OCI-LY7 (cell line): ENCODE data around the gene CARMIL1. TPM values are rescaled to one million over a fixed set of nuclear protein-coding genes. Genes with fewer than 3 reads are reported as not detected.

Source experiments
- BruUV-seq: library from RNA; stranded (reverse); fragments of 400-500 nt; replicated peaks from 2 replicates; lab custom pipeline; 2021; lab: Mats Ljungman, UMichigan
- CTCF ChIA-PET: fragments of 300-600 bp; sonication (Branson Sonifier 250); formaldehyde crosslinking; loops from one replicate; lab custom pipeline; 2022; ENCODE audit warnings: antibody characterized with exemption; ENCODE audit not compliant: unreplicated experiment; lab: Charles Lee
- POLR2A ChIA-PET: fragments of 300-600 bp; sonication (Branson Sonifier 250); formaldehyde crosslinking; loops from one replicate; lab custom pipeline; 2022; ENCODE audit warnings: antibody characterized with exemption; lab: Charles Lee
- DNase-seq: peaks from one replicate; pipeline ENCODE4 v3.0.0-alpha.2; 2015; ENCODE audit warnings: low spot score
- H2AFZ ChIP-seq: fragments of 200-600 bp; sonication (generic), shearing (Covaris generic); 2 replicates; pipeline ENCODE4 v1.6.1; 2014; ENCODE audit warnings: mild to moderate bottlenecking, antibody characterized with exemption, low read length, moderate library complexity
- H3K27ac ChIP-seq: fragments of 200-600 bp; sonication (generic); 2 replicates; pipeline ENCODE4 v1.5.1; 2014; ENCODE audit warnings: mixed run types, low read depth, mild to moderate bottlenecking, moderate library complexity, low read length, inconsistent platforms; ENCODE audit not compliant: poor library complexity, severe bottlenecking
- H3K36me3 ChIP-seq: fragments of 200-600 bp; sonication (generic); 2 replicates; pipeline ENCODE4 v1.6.1; 2014; ENCODE audit warnings: mild to moderate bottlenecking, antibody characterized with exemption, low read length, moderate library complexity, mixed read lengths; ENCODE audit not compliant: insufficient read depth
- H3K4me1 ChIP-seq: fragments of 200-600 bp; sonication (generic); 2 replicates; pipeline ENCODE4 v1.5.1; 2014; ENCODE audit warnings: mild to moderate bottlenecking, low read length; ENCODE audit not compliant: insufficient read depth, poor library complexity, severe bottlenecking
- H3K4me2 ChIP-seq: fragments of 200-600 bp; sonication (generic); 2 replicates; pipeline ENCODE4 v1.6.1; 2014; ENCODE audit warnings: mild to moderate bottlenecking, low read length
- H3K4me3 ChIP-seq: fragments of 200-600 bp; sonication (generic); 2 replicates; pipeline ENCODE4 v1.5.1; 2014; ENCODE audit warnings: mild to moderate bottlenecking, low read depth, low read length; ENCODE audit not compliant: poor library complexity, severe bottlenecking
- H3K79me2 ChIP-seq: fragments of 200-600 bp; sonication (generic); 2 replicates; pipeline ENCODE4 v1.6.1; 2016; ENCODE audit warnings: low read depth, mild to moderate bottlenecking, low read length, moderate library complexity, mixed read lengths; ENCODE audit not compliant: insufficient read depth
- H3K9me2 ChIP-seq: fragments of 200-600 bp; sonication (generic); 2 replicates; pipeline ENCODE4 v1.6.1; 2016; ENCODE audit warnings: mild to moderate bottlenecking, low read length, mixed read lengths; ENCODE audit not compliant: insufficient read depth
- H3K9me3 ChIP-seq: fragments of 200-600 bp; sonication (generic); 2 replicates; pipeline ENCODE4 v1.6.1; 2014; ENCODE audit warnings: mild to moderate bottlenecking, mixed run types, low read length, mixed read lengths
- H4K20me1 ChIP-seq: fragments of 200-600 bp; sonication (generic); 2 replicates; pipeline ENCODE4 v1.6.1; 2014; ENCODE audit warnings: mild to moderate bottlenecking, antibody characterized with exemption, low read length, moderate library complexity, mixed read lengths; ENCODE audit not compliant: insufficient read depth
- EZH2phosphoT487 ChIP-seq: fragments of 200-600 bp; sonication (generic); IDR thresholded peaks from 2 replicates; pipeline ENCODE4 v1.6.1; 2018; ENCODE audit warnings: low read depth, borderline replicate concordance, mild to moderate bottlenecking, mixed run types, antibody characterized with exemption, low read length, moderate library complexity, mixed read lengths
- intact Hi-C: fragments of 100-400 bp; cut with micrococcal nuclease; formaldehyde crosslinking; loops from one replicate; pipeline ENCODE4 v1.10.0; 2022; ENCODE audit not compliant: unreplicated experiment
- total RNA-seq, 2 experiments: library from RNA; depleted of rRNA in 1 of 2; stranded (reverse); fragments of >200 nt in 1 of 2; shearing (Covaris generic) in 1 of 2; gene quantifications; 2 replicates each; pipeline ENCODE4 v1.2.3, GENCODE V29; 2014 to 2022
- TF ChIP-seq, protein P1 (sequence below): fragments of 200-600 bp; sonication (generic); conservative IDR thresholded peaks from 2 replicates; pipeline ENCODE4 v1.5.1; 2014; ENCODE audit warnings: mild to moderate bottlenecking, antibody characterized with exemption, low read length, moderate library complexity, mixed read lengths

CARMIL1 gene
- total RNA-seq, 2 experiments from 2014 or later = 25.5 to 40.1 TPM

DNA sequence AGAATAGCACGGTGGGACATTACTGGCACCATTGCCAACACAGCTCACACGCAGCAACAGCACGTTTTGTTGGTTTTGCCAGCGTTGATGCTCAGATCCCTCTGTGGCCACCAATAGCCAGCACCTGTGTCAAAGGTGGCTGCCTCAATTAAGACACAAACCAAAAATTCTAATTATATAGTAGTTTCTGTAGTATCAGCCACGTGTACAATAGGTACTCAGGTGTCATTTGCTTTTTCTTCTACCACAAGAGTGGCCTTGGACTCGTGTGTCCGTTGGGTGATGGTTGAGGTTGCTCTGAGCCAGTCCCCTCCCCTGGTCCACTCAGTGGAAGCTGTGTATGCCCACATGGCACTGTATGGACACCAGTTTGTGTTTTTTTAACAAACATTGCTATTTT, 105.1 kb downstream of the CARMIL1 start:
- Histone ChIP-seq H3K9me2 (no peaks in the 10 kb centered on the region), H3K4me2 (peak overlapping the region; percentile 82), H3K36me3 (peaks cover 20% of the 10 kb centered on the region), H2AFZ (peak overlapping the region; percentile 16; the same call in 1 of the 2 replicates), H3K9me3 (peaks cover 13% of the 10 kb centered on the region; the same call in 1 of the 2 replicates), H3K79me2 (peaks cover 80% of the 10 kb centered on the region), H4K20me1 (no peaks in the 10 kb centered on the region), H3K4me1 (peaks cover 91% of the 10 kb centered on the region), H3K4me3 (peak overlapping the region; percentile 37), H3K27ac (peak overlapping the region; percentile 99)
- BruUV-seq = no TSS peak
- CTCF ChIA-PET = interaction anchor here (0.9 to 1.2 kb wide), 3 partner anchors 21 to 114 kb away, joined by 3 to 4 read pairs (median 3); no protein-coding TSS in a partner anchor
- TF ChIP-seq, protein P1, sequence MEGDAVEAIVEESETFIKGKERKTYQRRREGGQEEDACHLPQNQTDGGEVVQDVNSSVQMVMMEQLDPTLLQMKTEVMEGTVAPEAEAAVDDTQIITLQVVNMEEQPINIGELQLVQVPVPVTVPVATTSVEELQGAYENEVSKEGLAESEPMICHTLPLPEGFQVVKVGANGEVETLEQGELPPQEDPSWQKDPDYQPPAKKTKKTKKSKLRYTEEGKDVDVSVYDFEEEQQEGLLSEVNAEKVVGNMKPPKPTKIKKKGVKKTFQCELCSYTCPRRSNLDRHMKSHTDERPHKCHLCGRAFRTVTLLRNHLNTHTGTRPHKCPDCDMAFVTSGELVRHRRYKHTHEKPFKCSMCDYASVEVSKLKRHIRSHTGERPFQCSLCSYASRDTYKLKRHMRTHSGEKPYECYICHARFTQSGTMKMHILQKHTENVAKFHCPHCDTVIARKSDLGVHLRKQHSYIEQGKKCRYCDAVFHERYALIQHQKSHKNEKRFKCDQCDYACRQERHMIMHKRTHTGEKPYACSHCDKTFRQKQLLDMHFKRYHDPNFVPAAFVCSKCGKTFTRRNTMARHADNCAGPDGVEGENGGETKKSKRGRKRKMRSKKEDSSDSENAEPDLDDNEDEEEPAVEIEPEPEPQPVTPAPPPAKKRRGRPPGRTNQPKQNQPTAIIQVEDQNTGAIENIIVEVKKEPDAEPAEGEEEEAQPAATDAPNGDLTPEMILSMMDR = no peak
- TF ChIP-seq EZH2phosphoT487 = no peak
- intact Hi-C loops = loop anchor here (1.0 to 10.0 kb wide), 3 partner anchors 14 to 1761 kb away; a partner anchor contains a TSS
- POLR2A ChIA-PET = interaction anchor here (0.6 to 13.5 kb wide), 11 partner anchors 8 to 659 kb away, joined by 3 to 233 read pairs (median 8); partner anchors contain the start of gene CARMIL1
- DNase-seq = peak; percentile 75

DNA sequence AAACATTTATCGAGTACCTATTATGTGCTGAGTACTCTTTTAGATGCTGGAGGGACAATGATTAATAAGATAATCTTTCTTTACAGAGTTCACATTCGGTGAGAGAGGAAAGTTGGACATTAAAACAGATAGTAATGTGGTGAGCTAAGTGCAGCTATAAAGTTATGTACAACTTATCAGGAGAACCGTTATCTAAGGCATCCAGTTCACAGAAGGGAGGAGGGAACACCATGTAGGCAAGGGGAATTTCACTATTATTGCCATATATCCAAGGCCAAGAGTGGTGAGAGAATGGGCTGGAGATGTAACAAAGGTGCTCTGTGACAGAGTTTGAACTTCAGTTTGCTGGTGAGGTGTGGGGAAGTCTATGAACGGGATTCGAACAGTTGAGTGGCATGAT, 105.8 kb downstream of the CARMIL1 start:
- TF ChIP-seq, protein P1 = no peak
- TF ChIP-seq EZH2phosphoT487 = no peak
- H4K20me1 ChIP-seq = no peaks in the 10 kb centered on the region
- peak overlapping the region; percentile 37 for H3K4me3 ChIP-seq
- peak overlapping the region; percentile 16; the same call in 1 of the 2 replicates for H2AFZ ChIP-seq
- DNase-seq = no peak
- H3K36me3 ChIP-seq = peaks cover 20% of the 10 kb centered on the region
- peaks cover 91% of the 10 kb centered on the region for H3K4me1 ChIP-seq
- intact Hi-C loops = loop anchor here (1.0 to 10.0 kb wide), 5 partner anchors 15 to 1760 kb away; a partner anchor contains a TSS
- peak overlapping the region; percentile 82 for H3K4me2 ChIP-seq
- H3K9me2 ChIP-seq = no peaks in the 10 kb centered on the region
- CTCF ChIA-PET = interaction anchor here (1.1 to 1.2 kb wide), 2 partner anchors 20 to 23 kb away, joined by 3 to 4 read pairs; no protein-coding TSS in a partner anchor
- peaks cover 13% of the 10 kb centered on the region; the same call in 1 of the 2 replicates for H3K9me3 ChIP-seq
- H3K79me2 ChIP-seq = peaks cover 80% of the 10 kb centered on the region
- peak overlapping the region; percentile 99 for H3K27ac ChIP-seq
- BruUV-seq = no TSS peak
- POLR2A ChIA-PET = interaction anchor here (0.6 to 13.5 kb wide), 14 partner anchors 9 to 658 kb away, joined by 3 to 233 read pairs (median 4); partner anchors contain the start of gene CARMIL1
